Upper lobe of left lung (tissue), 4 donors: ENCODE measurements around the gene SELP.

Experiments used
- CTCF ChIP-seq, 6 experiments: fragments of 450-650 bp in 4 of 6; fragments of 200-600 bp in 2 of 6; sonication (generic) in 2 of 6; IDR thresholded peaks; one replicate each; pipeline ENCODE4 v1.5.1; 2016 to 2019; ENCODE audit warnings: antibody characterized with exemption in 6 of 6
- EP300 ChIP-seq, 4 donors: sonication (generic); formaldehyde crosslinking; IDR thresholded peaks; one replicate each; pipeline ENCODE4 v1.5.1; 2017; ENCODE audit warnings: antibody characterized with exemption in 4 of 4, control low read depth in 2 of 4
- POLR2A ChIP-seq, 4 donors: fragments of 450-650 bp; IDR thresholded peaks; one replicate each; pipeline ENCODE4 v1.5.1; 2016 to 2017; ENCODE audit warnings: antibody characterized with exemption in 4 of 4, mild to moderate bottlenecking in 2 of 4

GRCh38 chr1:169585181-169585580 is 44.7 kb downstream of the SELP start:
- no peak for TF ChIP-seq CTCF (IDR thresholded peaks at IDR 0.05)
- no peak for TF ChIP-seq POLR2A (IDR thresholded peaks at IDR 0.05)
- no peak for TF ChIP-seq EP300 (IDR thresholded peaks at IDR 0.05)
